Left lung (tissue), 10 donors: ENCODE data around the gene KIF15. TPM values are rescaled to one million over a fixed set of nuclear protein-coding genes. Genes with fewer than 3 reads are reported as not detected.
A peak's percentile ranks its signal among the peaks of the same experiment; 100 is the strongest.

Source experiments
- ATAC-seq: fragments of 200-7000 bp; cut with Tn5 transposase; one replicate; pipeline ENCODE4 v1.9.1; 2020; ENCODE audit warnings: moderate library complexity
- DNase-seq, 4 donors: peaks; one replicate each; pipeline ENCODE4 v3.0.0-alpha.2; 2013 to 2020
- H3K27ac ChIP-seq, 2 donors: fragments of 200-600 bp; sonication (generic) in 1 of 2; one replicate each; pipeline versions ENCODE4 v1.5.0 to v1.8.0; 2020 to 2021
- H3K27me3 ChIP-seq, 2 donors: fragments of 200-600 bp; sonication (generic) in 1 of 2; one replicate each; pipeline versions ENCODE4 v1.5.0 to v1.8.0; 2020 to 2021
- H3K36me3 ChIP-seq, 2 donors: fragments of 200-600 bp; sonication (generic) in 1 of 2; one replicate each; pipeline versions ENCODE4 v1.5.0 to v1.8.0; 2020 to 2021
- H3K4me1 ChIP-seq, 2 donors: fragments of 200-600 bp; one replicate each; pipeline ENCODE4 v1.8.0; 2021
- H3K4me3 ChIP-seq, 2 donors: fragments of 200-600 bp; sonication (generic) in 1 of 2; one replicate each; pipeline versions ENCODE4 v1.5.0 to v1.8.0; 2020 to 2021; ENCODE audit warnings: mild to moderate bottlenecking in 1 of 2
- H3K9me3 ChIP-seq, 2 donors: fragments of 200-600 bp; sonication (generic) in 1 of 2; one replicate each; pipeline versions ENCODE4 v1.5.0 to v1.8.0; 2020 to 2021
- intact Hi-C, 2 donors: fragments of 100-400 bp; cut with DNase I; formaldehyde crosslinking; loops; one replicate each; pipeline versions ENCODE4 v1.11.2 to v1.14.2; 2022
- polyA plus RNA-seq, 6 donors: library from polyadenylated mRNA; unstranded; fragments of 120-200 nt; gene quantifications; one replicate each; pipeline ENCODE4 v1.2.1, GENCODE V29; 2013; ENCODE audit not compliant: insufficient read length in 6 of 6
- total RNA-seq, 2 donors: library from RNA; stranded (reverse); fragmentation: NEBNext Ultra II Directional; extraction: Animal tissue kit (Norgen Biotek cat#: 25700); gene quantifications; one replicate each; pipeline ENCODE4 v1.2.1, GENCODE V29; 2021
- TF ChIP-seq, protein P1 (sequence below), 2 donors: fragments of 200-600 bp; sonication (generic) in 1 of 2; IDR thresholded peaks; one replicate each; pipeline versions ENCODE4 v1.5.0 to v1.8.0; 2021; ENCODE audit warnings: antibody characterized with exemption in 2 of 2
- donor health status: DM: no; HTN: yes; CAD: no.
- donor health status: DM: no; HTN: no; CAD: no.

The KIF15 gene
- total and polyA plus RNA-seq, 8 donors = 1.8 to 51.3 (median 22.6) TPM

- intact Hi-C loops = no loop called here
- TF ChIP-seq, protein P1, sequence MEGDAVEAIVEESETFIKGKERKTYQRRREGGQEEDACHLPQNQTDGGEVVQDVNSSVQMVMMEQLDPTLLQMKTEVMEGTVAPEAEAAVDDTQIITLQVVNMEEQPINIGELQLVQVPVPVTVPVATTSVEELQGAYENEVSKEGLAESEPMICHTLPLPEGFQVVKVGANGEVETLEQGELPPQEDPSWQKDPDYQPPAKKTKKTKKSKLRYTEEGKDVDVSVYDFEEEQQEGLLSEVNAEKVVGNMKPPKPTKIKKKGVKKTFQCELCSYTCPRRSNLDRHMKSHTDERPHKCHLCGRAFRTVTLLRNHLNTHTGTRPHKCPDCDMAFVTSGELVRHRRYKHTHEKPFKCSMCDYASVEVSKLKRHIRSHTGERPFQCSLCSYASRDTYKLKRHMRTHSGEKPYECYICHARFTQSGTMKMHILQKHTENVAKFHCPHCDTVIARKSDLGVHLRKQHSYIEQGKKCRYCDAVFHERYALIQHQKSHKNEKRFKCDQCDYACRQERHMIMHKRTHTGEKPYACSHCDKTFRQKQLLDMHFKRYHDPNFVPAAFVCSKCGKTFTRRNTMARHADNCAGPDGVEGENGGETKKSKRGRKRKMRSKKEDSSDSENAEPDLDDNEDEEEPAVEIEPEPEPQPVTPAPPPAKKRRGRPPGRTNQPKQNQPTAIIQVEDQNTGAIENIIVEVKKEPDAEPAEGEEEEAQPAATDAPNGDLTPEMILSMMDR (IDR thresholded peaks at IDR 0.05) = no peak
- no peaks in the 10 kb centered on the region for H3K27me3 ChIP-seq
- peaks cover 3 to 14% of the 10 kb centered on the region in 2 donors for H3K4me1 ChIP-seq
- H3K4me3 ChIP-seq = no peak overlapping the region
- no peak for ATAC-seq
- H3K27ac ChIP-seq = no peak overlapping the region
- no peaks in the 10 kb centered on the region for H3K36me3 ChIP-seq
- DNase-seq = no peak
- H3K9me3 ChIP-seq = peaks cover 0 to 14% of the 10 kb centered on the region in 2 donors
Observed at GRCh38 chr3:44860117-44860516, 98.5 kb downstream of the KIF15 start.

DNA sequence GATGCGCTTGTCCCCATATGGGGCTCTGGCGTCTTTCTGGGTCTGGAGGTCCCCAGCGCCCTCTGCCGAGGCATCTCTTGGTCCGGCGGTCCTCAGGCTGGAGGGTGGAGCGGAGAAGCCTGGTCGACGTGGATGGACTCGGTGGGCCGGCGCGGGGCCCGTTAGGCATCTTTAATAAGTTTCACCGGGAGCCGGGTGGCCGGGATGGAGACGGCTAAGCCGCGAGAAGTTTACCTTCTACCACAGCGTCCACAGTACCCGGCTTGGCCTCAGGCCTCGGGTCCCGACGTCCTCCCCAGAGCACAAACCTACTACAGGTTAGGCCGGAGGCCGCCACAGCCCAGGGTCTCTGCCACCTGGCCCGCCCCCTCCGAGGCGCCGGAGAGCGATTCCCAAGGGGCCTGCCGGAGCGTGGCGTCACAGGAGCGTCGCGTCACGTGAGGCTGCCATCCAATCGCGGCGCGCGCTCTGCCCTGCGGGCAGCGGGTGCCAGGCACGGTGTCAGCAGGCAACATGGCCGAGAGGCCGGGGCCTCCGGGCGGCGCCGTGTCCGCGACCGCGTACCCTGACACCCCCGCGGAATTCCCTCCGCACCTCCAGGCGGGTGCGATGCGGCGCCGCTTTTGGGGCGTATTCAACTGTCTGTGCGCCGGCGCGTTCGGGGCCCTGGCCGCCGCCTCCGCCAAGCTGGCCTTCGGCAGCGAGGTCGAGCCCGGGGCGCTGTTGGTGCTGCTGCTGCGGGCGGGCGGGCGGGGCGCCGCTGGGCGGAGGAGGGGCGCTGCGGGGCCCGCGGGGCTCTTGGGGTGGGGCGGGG lies 100.0 kb downstream of the KIF15 start, which contains the start of gene TMEM42:
Gene TMEM42, plus strand, starts transcription at position 501 of the 814 bp plus-strand sequence. Its CDS starts 13 bp downstream, at position 514.
- peaks cover 0 to 7% of the 10 kb centered on the region in 2 donors for H3K9me3 ChIP-seq
- ATAC-seq (peak; percentile 99), DNase-seq (peak; percentile 91 to 97 (median 94))
- TF ChIP-seq, protein P1 (IDR thresholded peaks at IDR 0.05) = no peak
- peak within 1 kb of the TSS; percentile 88 to 92 for H3K27ac ChIP-seq
- H3K4me1 ChIP-seq = peaks cover 3 to 14% of the 10 kb centered on the region in 2 donors
- H3K36me3 ChIP-seq = no peaks in the 10 kb centered on the region
- peak within 1 kb of the TSS; percentile 56 to 73 for H3K4me3 ChIP-seq
- intact Hi-C loops = no loop called here
- no peaks in the 10 kb centered on the region for H3K27me3 ChIP-seq

GRCh38 chr3:44862226-44862637 lies 100.6 kb downstream of the KIF15 start:
- H3K4me3 ChIP-seq = peak overlapping the region; percentile 56 to 73
- peak in 1 of 4 donors; percentile 14 for DNase-seq
- no peaks in the 10 kb centered on the region for H3K36me3 ChIP-seq
- intact Hi-C loops = no loop called here
- no peak for ATAC-seq
- H3K4me1 ChIP-seq = peaks cover 3 to 14% of the 10 kb centered on the region in 2 donors
- peak overlapping the region; percentile 88 to 92 for H3K27ac ChIP-seq
- peaks cover 0 to 1% of the 10 kb centered on the region in 2 donors for H3K9me3 ChIP-seq
- TF ChIP-seq, protein P1 (IDR thresholded peaks at IDR 0.05) = no peak
- H3K27me3 ChIP-seq = no peaks in the 10 kb centered on the region

DNA sequence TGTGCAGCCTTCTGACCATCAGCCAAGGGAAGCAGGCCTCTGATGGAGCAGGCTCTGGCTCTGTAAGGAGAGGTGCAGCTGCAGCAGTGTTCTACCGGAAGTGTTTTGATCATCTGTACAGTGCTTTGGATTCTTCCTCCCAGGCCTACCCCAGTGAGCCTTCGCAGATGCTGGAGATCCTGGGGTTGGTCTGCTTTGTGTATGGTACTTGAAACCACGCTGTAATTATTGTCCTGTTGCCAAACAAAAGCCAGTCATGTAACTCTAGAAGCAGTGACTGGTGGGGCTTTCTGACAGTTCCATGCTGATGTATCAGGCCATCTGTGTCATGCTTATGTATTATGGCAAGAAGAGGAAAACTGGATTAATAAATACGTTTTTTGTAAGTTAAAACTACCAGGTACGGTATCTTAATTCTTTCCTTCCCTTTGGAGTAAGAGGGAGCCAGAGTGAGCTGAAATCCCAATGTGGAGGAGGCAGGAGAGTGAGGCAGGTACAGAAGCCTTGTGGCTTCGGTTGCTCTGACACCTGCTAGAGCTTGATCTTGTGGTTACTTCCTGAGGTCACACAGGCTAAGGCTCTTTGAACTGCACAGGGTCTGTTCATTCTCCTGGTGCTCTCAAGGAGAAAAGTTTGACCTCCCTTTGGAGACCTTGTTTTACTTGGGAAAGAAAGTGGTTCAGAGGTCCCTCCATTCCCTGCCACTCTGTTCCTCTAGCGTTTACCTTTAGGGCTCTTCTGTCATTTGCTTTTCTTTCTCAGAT lies 103.9 kb downstream of the KIF15 start:
- H3K36me3 ChIP-seq = no peaks in the 10 kb centered on the region
- no peak for DNase-seq
- H3K4me1 ChIP-seq = peaks cover 3 to 14% of the 10 kb centered on the region in 2 donors
- no peaks in the 10 kb centered on the region for H3K9me3 ChIP-seq
- H3K27ac ChIP-seq = no peak overlapping the region
- TF ChIP-seq, protein P1 (IDR thresholded peaks at IDR 0.05) = no peak
- H3K27me3 ChIP-seq = no peaks in the 10 kb centered on the region
- intact Hi-C loops = no loop called here
- ATAC-seq = no peak
- no peak overlapping the region for H3K4me3 ChIP-seq
